ENCODE measurements around the gene FBXL16. TPM values are rescaled to one million over a fixed set of nuclear protein-coding genes. Genes with fewer than 3 reads are reported as not detected.

Gene FBXL16
- total and polyA plus RNA-seq, 2 experiments from 2014 or later, result 0.29 to 0.54 TPM

GRCh38 chr16:668519-669171, 37.0 kb downstream of the FBXL16 start:
- Histone ChIP-seq H2AFZ (peak overlapping the region; percentile 65; the same call in 1 of the 2 replicates), H3F3A (ENCODE audit: insufficient read depth) (no peaks in the 10 kb centered on the region), H3K36me3 (ENCODE audit: low read depth) (no peaks in the 10 kb centered on the region), H3K4me1 (ENCODE audit: insufficient read depth) (no peaks in the 10 kb centered on the region; the same call in 1 of the 2 replicates), H3K27ac (peak overlapping the region; percentile 49), H3K9ac (peak overlapping the region; percentile 97), H3K27me3 (replicated peaks; ENCODE audit: insufficient read depth) (no peaks in the 10 kb centered on the region), H3K9me2 (ENCODE audit: insufficient read depth) (no peaks in the 10 kb centered on the region), H4K20me1 (ENCODE audit: insufficient read depth) (no peaks in the 10 kb centered on the region), H3K9me3 (ENCODE audit: low read depth) (no peaks in the 10 kb centered on the region), H3K4me3 (peak overlapping the region; percentile 95), H3K79me2 (ENCODE audit: insufficient read depth) (peaks cover 24% of the 10 kb centered on the region), H3K4me2 (ENCODE audit: unreplicated experiment) (peak overlapping the region; percentile 89)
- peak; percentile 56 for DNase-seq
- TF ChIP-seq EZH2phosphoT487 (IDR thresholded peaks at IDR 0.05; ENCODE audit: insufficient read depth, low read depth) (no peak), EZH2 (IDR thresholded peaks at IDR 0.05; ENCODE audit: insufficient read depth, poor library complexity, severe bottlenecking) (no peak)
- in situ Hi-C loops (cut with MboI), result no loop called here
- 6 to 7% methylated on average over 46 of the region's 50 CpGs for WGBS, 2 experiments (ENCODE audit: low coverage in 1 of 2, low lambda C conversion rate in 2 of 2, missing lambda C conversion rate in 2 of 2)

- Histone ChIP-seq H3K27ac (peak within 1 kb of the TSS; percentile 49), H3K36me3 (ENCODE audit: low read depth) (no peaks in the 10 kb centered on the region)
- DNase-seq, result peak; percentile 98
These were observed 37.7 kb downstream of the FBXL16 start, which contains the start of gene RHOT2 for GRCh38 chr16:667780-668518. RHOT2 (plus strand) TSS chr16:668132; CDS start chr16:668200, 68 bp downstream.

DNA sequence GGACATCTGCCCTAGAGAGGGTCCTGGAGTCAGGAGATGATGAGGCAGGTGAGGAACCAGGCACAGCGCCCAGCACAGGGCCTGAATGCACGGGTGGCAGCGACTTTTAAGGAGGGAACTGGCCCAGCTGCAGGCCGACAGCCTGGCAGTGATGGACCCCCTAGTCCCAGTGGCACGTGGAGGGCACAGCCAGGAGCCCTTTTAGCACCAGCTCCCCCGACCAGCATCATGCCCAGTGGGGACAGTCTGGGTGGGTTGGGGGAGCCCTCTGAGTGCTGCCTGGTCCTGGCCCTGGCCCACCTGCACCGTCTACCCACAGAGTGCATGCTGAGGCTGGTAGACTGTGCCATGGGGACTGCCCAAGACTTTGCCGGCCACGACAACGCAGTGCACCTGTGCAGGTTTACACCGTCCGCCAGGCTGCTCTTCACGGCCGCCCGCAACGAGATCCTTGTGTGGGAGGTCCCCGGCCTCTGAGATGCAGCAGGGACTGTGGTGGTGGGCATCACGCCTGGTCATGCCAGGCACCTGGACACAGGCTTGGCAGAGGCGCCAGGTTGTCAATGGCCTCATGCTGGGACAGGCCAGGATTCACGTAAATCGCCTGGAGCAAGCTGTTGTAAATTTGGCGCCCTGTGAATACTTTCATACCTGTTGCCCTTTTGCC, 38.4 kb downstream of the FBXL16 start:
- Histone ChIP-seq H3K9me3 (ENCODE audit: low read depth) (no peaks in the 10 kb centered on the region), H3K4me3 (no peak overlapping the region), H3K4me1 (ENCODE audit: insufficient read depth) (no peaks in the 10 kb centered on the region; the same call in 1 of the 2 replicates), H3K27me3 (replicated peaks; ENCODE audit: insufficient read depth) (no peaks in the 10 kb centered on the region), H3F3A (ENCODE audit: insufficient read depth) (no peaks in the 10 kb centered on the region), H4K20me1 (ENCODE audit: insufficient read depth) (no peaks in the 10 kb centered on the region), H3K27ac (no peak overlapping the region), H3K36me3 (ENCODE audit: low read depth) (no peaks in the 10 kb centered on the region), H3K79me2 (ENCODE audit: insufficient read depth) (peaks cover 24% of the 10 kb centered on the region), H3K4me2 (ENCODE audit: unreplicated experiment) (no peak overlapping the region), H3K9me2 (ENCODE audit: insufficient read depth) (no peaks in the 10 kb centered on the region), H2AFZ (peak overlapping the region; percentile 84), H3K9ac (peak overlapping the region; percentile 97)
- WGBS, 2 experiments (ENCODE audit: low coverage in 1 of 2, low lambda C conversion rate in 2 of 2, missing lambda C conversion rate in 2 of 2), result 78 to 80% methylated on average over 22 of the region's 22 CpGs
- in situ Hi-C loops (cut with MboI), result no loop called here
- DNase-seq, result no peak
- TF ChIP-seq EZH2 (IDR thresholded peaks at IDR 0.05; ENCODE audit: insufficient read depth, poor library complexity, severe bottlenecking) (no peak), EZH2phosphoT487 (IDR thresholded peaks at IDR 0.05; ENCODE audit: insufficient read depth, low read depth) (no peak)

More at GRCh38 chr16:667780-668518, 37.7 kb downstream of the FBXL16 start, which contains the start of gene RHOT2:
- in situ Hi-C loops (cut with MboI), result no loop called here
- Histone ChIP-seq H3K9me3 (ENCODE audit: low read depth) (no peaks in the 10 kb centered on the region), H3K27me3 (replicated peaks; ENCODE audit: insufficient read depth) (no peaks in the 10 kb centered on the region), H2AFZ (peak within 1 kb of the TSS; percentile 84), H3K9me2 (ENCODE audit: insufficient read depth) (no peaks in the 10 kb centered on the region), H3F3A (ENCODE audit: insufficient read depth) (no peaks in the 10 kb centered on the region), H3K79me2 (ENCODE audit: insufficient read depth) (peaks cover 24% of the 10 kb centered on the region), H4K20me1 (ENCODE audit: insufficient read depth) (no peaks in the 10 kb centered on the region), H3K4me2 (ENCODE audit: unreplicated experiment) (peak within 1 kb of the TSS; percentile 89), H3K4me1 (ENCODE audit: insufficient read depth) (no peaks in the 10 kb centered on the region; the same call in 1 of the 2 replicates), H3K9ac (peak within 1 kb of the TSS; percentile 97), H3K4me3 (peak within 1 kb of the TSS; percentile 95)
- TF ChIP-seq EZH2phosphoT487 (IDR thresholded peaks at IDR 0.05; ENCODE audit: insufficient read depth, low read depth), result no peak
- TF ChIP-seq EZH2 (IDR thresholded peaks at IDR 0.05; ENCODE audit: insufficient read depth, poor library complexity, severe bottlenecking), result no peak
- 1 to 2% methylated on average over 21 to 36 of the region's 78 CpGs for WGBS, 2 experiments (ENCODE audit: low coverage in 1 of 2, low lambda C conversion rate in 2 of 2, missing lambda C conversion rate in 2 of 2)

DNA sequence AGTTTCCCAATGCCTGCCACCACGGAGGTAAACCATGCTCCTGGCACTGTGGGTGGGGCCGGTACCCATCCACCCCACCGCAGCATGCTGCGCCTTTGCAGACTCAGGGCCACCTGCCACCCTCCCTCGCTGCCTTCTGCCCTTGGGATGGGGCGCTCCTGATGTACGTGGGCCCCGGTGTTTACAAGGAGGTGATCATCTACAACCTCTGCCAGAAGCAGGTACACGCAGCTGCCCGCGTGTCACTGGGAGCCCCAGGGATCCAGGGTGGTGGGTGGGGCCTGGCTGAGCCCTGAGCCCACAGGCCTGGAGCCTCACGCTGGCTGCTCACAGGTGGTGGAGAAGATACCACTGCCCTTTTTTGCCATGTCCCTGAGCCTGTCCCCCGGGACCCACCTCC, 39.0 kb downstream of the FBXL16 start:
- Histone ChIP-seq H3K27me3 (replicated peaks; ENCODE audit: insufficient read depth) (no peaks in the 10 kb centered on the region), H3K4me2 (ENCODE audit: unreplicated experiment) (no peak overlapping the region), H2AFZ (no peak overlapping the region), H3F3A (ENCODE audit: insufficient read depth) (no peaks in the 10 kb centered on the region), H3K9ac (no peak overlapping the region), H3K4me3 (no peak overlapping the region), H3K36me3 (ENCODE audit: low read depth) (no peaks in the 10 kb centered on the region), H4K20me1 (ENCODE audit: insufficient read depth) (no peaks in the 10 kb centered on the region), H3K9me3 (ENCODE audit: low read depth) (no peaks in the 10 kb centered on the region), H3K9me2 (ENCODE audit: insufficient read depth) (no peaks in the 10 kb centered on the region), H3K79me2 (ENCODE audit: insufficient read depth) (peaks cover 24% of the 10 kb centered on the region), H3K4me1 (ENCODE audit: insufficient read depth) (no peaks in the 10 kb centered on the region; the same call in 1 of the 2 replicates), H3K27ac (no peak overlapping the region)
- TF ChIP-seq EZH2 (IDR thresholded peaks at IDR 0.05; ENCODE audit: insufficient read depth, poor library complexity, severe bottlenecking), result no peak
- no peak for TF ChIP-seq EZH2phosphoT487 (IDR thresholded peaks at IDR 0.05; ENCODE audit: insufficient read depth, low read depth)
- in situ Hi-C loops (cut with MboI), result no loop called here
- no peak for DNase-seq
- 95 to 96% methylated on average over 11 to 13 of the region's 13 CpGs for WGBS, 2 experiments (ENCODE audit: low coverage in 1 of 2, low lambda C conversion rate in 2 of 2, missing lambda C conversion rate in 2 of 2)

All from GM23248 (cell line).